Sciatic nerve (tissue), 2 donors: ENCODE data around the gene ITPRIP. TPM values are rescaled to one million over a fixed set of nuclear protein-coding genes. Genes with fewer than 3 reads are reported as not detected.

Source experiments
- ATAC-seq: fragments of 200-7000 bp; cut with Tn5 transposase; one replicate; pipeline ENCODE4 v1.9.1; 2020; ENCODE audit warnings: mild to moderate bottlenecking, moderate library complexity
- DNase-seq: peaks from one replicate; pipeline ENCODE4 v3.0.0-alpha.2; 2020; ENCODE audit warnings: low spot score
- intact Hi-C: fragments of 100-400 bp; cut with DNase I; formaldehyde crosslinking; loops from one replicate; pipeline ENCODE4 v1.14.2; 2022
- total RNA-seq: library from RNA; stranded (reverse); fragmentation: NEBNext Ultra II Directional; extraction: Animal tissue kit (Norgen Biotek cat#: 25700); gene quantifications from one replicate; pipeline ENCODE4 v1.2.1, GENCODE V29; 2021
- donor health status: DM: no; HTN: no; CAD: no.
- donor health status: DM: no; HTN: no; CAD: no.

The ITPRIP gene
- total RNA-seq, 1 donor from 2014 or later, result 24.7 TPM

DNA sequence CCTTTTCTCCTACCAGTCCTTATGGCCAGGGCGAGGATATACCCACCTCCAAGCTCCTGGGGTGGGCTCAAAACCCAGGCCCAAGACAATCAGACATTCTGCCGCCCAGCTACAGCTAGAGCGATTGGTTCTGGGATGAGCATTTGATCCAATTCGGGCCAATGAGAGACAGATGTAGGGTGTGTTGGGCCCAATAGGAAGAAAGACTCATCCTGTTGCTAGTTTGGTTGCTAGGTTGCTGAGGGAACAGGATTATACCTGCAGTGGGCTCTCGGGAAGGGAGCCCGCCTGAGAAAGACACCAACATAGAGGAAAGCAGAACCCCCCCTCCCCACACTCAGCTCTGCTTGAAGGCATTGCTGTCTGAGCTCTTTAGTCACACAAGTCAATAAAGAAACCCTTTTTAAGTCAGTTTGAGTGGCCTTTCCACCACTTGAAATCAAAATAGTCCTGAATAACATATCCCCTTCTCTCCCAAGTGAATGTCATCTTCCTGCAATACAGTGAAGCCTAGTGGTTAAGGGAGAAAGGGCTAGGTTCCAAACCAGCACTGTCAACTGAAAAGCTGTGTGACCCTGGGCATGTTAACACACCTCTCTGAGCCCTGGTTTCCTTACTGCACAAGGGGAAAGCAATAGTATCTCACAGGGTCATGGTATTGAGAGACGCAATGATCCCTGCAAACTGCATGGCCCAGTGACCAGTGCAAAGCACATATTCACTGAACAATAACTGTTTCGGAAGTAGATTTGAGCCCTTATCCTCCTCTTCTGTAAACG is 21.8 kb downstream of the ITPRIP start:
- ATAC-seq, result no peak
- no peak for DNase-seq
- intact Hi-C loops, result no loop called here

DNA sequence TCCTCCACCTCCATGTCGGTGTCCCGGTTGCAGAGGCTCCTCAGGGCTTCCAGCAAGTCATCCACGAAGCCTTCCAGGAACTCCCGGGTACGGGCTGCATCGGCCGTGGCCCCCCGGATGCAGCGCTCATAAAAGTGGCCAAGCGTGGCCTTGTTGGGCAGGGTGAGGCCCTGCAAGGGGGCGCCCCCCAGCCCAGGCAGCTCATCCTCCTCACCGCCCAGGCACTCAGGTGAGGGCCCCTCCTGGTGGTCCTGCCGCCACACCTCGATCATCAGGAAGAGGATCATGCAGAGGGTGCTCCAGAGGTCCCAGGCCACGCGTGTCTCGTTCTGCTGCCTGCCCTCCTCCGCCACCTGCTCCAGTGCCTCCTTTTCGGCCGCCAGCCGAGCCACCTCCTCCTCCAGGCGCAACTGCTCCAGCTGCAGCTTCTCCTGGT is 22.8 kb downstream of the ITPRIP start:
- ATAC-seq (no peak), DNase-seq (no peak)
- intact Hi-C loops, result no loop called here

DNA sequence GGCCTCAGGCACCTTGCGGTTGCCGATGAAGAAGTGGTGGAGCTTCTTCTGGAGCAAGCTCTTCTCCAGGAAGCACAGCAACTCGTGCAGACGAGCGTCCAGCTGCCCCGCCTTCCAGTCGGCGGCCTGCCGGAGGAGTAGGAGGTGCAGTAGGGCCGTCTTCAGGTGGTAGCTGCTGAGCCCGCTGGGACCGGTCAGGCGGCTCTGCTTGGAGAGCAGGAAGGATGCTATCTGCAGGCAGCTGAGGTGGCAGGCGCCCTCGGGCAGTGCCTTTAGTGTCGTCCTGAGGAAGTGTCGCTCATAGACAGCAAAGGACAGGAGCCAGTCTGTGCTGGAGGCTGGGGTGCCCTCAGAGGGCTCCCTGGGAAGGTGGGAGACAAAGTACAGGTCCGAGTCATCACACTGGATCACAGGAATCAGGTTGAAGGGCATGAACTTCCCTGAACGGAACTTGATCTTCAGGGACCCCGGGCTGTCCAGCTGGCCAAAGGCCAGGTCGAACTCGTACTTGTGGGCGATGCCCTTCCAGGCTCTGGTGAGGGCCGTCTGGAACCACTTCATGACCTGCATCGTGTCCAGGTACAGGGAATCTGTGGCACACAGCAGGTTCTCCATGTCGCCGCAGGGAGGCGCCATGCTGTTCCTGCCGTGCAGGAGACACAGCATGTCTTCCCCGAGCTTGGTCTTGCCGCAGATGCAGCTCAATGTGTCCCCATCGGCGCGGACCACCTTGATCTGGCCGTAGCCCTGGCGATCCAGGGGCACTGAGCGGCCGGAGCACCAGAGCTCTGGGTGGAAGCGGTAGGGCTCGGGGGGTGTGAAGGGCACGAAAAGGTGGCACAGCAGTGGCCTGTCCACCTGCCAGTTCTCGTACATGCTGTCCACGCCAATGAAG is 23.4 kb downstream of the ITPRIP start:
- intact Hi-C loops, result loop anchor here (5.0 kb wide), 1 partner anchor 37 kb away; the partner anchor contains the start of gene CFAP58
- DNase-seq, result no peak

DNA sequence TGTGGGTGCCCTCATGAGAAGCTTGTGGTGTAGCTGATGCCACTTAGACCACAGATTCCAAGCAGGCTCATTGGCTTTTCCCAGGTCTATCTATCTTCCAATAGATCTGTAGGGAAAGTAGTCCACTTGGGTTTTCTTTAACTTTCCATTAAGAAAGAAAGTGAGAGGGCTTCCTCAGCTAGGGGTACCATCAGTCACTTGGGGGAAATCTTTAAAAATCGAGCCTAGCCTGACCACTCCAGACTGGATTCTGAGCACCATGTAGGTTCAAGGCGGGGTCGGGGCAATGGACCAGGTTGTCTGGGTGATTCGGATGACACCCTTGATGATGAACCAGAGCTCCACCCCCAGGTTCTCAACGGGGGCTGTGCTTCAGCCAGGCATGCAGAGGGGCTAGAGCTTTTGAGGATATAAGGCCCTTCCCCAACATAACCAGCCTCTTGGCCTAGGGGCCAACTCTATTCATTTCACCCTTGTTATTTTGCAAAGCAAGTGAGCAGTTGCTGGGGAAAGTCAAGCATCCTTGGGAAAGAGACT is 27.0 kb downstream of the ITPRIP start:
- ATAC-seq (no peak), DNase-seq (no peak)
- intact Hi-C loops, result loop anchor here (5.0 kb wide), 1 partner anchor 41 kb away; the partner anchor contains the start of gene CFAP58

More for the DNA sequence above, 23.4 kb downstream of the ITPRIP start:
- ATAC-seq, result no peak

DNA sequence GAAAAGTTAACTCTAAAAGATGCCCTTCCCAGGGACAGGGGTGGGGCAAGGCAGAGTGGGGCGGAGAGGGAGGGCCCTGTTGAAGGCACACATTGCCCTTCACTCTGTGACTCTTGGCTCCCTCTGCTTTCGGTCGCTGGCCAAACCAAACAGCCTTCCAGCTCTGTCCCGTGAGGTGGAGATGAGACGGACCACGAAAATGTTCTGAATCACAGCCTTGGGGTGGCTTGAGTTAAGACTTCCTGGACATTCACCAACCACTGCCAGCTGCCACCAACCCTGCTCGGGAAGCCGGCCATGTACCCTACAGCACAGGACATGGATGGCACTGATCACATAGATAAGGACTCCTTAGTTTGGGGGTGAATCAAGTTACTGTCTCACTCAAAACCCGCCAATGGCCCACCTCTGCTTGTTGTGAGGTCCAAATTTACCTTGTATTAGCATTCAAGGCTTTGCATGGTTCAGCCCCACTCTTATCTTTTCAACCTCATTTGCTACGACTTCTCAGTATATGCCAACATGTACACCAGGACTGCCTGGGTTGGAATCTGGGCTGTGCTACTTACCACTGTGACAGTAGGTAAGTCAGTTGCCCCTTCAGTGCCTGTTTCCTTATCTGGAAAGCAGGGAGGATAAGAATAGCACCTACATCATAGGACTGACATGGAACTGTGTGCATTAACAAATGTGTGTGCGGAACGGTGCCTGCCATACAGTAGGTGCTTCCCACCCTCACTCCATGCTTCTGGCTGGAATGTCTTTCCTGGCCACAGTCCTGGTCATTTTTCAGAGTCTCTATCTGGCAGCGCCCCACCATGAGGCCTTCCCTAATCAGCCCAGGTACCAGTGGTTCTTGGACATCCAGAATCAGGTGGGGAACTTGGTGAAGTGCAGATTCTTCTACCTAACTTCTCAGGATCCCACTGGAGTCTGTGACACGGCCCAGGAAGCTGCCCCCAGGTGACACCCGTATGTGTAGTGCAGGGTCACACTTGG is 28.0 kb downstream of the ITPRIP start:
- peak; percentile 77 for DNase-seq
- peak; percentile 89 for ATAC-seq
- intact Hi-C loops, result loop anchor here (5.0 kb wide), 1 partner anchor 42 kb away; the partner anchor contains the start of gene CFAP58

DNA sequence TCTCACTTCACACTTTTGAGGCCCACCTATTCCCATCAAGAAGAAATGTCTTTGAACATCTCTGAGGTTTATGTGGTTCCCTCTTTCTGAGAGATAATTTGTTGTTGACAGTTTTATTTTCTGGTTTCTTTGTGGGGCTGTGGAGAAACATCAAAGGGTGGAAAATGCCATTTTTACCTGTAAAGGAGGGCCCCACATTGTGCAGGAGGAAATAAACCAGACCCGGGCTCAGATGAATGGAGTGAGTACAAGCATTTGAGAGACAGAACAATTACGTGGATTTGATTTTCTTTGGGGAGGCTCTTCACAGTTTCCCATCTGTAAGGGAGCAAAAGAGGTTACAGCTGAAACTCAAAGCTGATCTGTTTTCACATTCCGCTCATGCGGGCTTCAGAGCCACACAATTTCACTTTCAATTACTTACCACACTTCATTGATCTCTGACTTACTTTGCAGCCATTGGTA is 29.8 kb downstream of the ITPRIP start:
- no peak for DNase-seq

DNA sequence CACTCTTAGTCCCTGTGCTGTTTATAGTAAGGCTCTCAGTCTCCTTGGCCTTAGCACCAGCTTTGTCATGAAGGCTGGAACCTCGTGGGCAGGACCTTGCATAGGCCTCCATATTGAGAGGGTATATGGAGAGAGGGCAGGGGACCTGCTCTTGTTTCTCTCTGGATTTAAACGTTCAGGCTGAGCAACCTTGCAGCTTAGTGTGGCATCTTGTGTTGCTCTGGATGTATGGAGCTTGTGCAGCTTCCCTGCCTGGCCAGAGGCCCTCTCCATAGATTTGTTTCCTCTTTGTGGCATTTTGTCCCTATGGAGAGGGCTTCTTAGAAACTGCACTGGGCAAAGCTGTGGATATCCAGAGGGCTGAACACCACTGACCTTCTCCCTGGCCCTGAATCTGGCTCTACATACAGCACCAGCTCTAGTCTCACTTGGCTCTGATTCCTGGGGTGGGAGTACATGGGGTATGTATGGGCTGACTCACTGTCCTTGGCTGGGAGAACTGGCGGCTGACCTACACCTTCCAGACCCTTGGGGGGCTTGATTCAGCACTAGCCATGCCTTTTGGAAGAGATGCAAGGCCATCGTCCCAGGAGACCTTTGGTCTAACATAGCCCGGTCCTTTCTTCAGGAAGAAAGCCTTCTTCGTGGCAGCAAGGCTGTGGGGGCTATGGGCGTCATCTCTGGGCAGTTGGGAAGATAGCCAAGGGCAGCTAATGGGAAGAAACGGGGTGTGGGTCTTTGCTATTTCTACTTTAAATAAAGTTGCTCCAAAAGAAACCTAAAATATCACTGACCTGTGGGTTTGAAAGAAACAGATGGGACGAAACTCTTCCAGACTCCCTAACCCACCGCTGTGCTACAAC is 30.5 kb downstream of the ITPRIP start:
- intact Hi-C loops, result no loop called here
- DNase-seq, result no peak

More for the DNA sequence above, 29.8 kb downstream of the ITPRIP start:
- ATAC-seq, result no peak
- intact Hi-C loops, result no loop called here

DNA sequence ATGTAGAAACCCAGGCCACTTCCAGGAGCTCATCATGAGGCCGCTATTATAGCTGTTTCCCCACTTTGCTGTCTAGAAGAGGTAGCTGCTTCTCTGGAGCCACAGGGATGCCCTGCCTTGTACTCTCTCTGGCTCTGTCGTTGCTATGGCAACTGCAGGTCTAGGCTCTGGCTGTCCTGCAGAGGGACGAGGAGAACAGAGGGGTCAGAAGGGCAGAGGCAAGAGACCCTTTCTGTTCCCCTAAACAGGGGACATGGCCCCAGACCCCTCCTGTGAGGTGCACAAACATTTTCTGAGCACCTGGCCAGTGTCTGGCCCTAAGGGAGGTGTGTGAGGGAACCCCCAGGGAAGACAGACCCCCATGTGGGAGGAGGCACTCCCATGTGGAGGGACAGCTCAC is 31.4 kb downstream of the ITPRIP start:
- intact Hi-C loops, result no loop called here
- ATAC-seq, result no peak
- DNase-seq, result no peak

More for the DNA sequence above, 30.5 kb downstream of the ITPRIP start:
- no peak for ATAC-seq

DNA sequence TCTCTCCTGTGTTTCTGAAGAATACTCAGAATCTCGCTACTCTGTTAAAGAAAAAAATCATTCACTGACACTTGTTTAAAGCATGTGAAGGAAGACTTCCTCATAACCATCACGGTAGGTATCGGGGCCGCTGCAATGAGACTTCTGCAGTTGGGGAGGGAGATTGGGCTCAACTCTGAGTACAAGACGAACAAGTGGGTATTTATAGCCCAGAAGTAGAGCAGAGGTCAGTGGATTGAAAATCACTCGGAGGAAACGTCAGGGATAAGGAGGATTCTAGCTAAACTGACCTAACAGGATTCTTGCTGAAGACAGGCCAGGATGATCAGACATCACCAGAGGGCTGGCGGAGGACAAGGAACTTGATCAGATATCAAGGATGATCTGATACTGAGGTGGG is 33.3 kb downstream of the ITPRIP start:
- no peak for DNase-seq
- intact Hi-C loops, result loop anchor here (5.0 kb wide), 1 partner anchor 42 kb away; no protein-coding TSS in a partner anchor
- ATAC-seq, result no peak

DNA sequence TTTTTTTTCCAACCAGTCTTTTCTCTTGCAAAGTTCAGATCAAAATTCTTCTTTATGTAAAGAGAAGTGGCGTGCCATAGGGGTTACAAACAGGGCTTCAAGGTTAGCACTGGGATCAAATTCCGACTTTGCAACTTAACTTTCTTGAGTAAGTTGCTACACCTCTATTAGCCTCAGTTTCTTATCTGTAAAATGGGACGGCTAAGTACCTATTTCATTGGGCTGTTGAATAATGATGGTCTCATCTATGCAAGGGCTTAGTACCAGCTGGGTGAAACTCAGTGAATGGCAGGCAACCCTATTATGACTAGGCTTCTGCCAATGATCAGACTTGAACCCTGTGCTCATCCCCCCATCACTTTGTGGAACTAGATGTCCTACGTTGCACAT is 33.9 kb downstream of the ITPRIP start:
- intact Hi-C loops, result loop anchor here (5.0 kb wide), 1 partner anchor 43 kb away; no protein-coding TSS in a partner anchor
- DNase-seq (no peak), ATAC-seq (no peak)

DNA sequence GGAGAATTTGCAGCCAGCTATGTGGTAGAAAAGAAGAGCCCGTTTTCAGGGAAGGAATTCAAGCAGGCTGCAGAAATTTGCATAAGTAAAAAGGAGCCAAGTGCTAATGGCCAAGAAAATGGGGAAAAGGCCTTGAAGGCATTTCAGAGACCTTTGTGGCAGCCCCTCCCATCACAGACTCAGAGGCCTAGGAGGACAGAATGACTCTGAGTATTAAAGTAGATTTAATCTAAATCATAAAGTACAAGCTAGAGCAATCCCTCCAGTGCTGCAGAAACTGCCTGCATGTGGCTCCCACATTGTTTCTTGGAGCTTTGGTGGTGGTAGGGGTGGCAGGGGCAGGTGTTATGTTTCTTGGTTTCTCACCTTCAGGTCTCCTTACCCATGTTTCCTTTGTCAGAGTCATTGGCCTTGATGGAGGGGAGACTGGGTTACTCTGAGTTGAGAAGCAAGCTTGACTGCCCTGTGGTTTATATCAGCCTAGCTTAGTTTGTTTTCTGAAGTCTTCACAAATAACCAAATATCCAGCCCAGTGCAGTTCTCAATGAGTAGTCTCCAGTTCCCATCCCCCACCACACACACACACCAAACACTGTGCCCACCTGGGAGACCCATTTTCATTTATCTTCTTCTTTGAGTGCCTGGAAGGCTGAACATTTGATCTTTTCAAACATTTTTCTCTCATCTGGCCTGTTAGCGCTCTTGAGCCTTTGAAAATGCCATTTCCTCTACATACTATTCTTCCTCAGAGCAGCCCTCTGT is 34.5 kb downstream of the ITPRIP start:
- no peak for DNase-seq
- intact Hi-C loops, result loop anchor here (5.0 kb wide), 1 partner anchor 44 kb away; no protein-coding TSS in a partner anchor
- ATAC-seq, result no peak

DNA sequence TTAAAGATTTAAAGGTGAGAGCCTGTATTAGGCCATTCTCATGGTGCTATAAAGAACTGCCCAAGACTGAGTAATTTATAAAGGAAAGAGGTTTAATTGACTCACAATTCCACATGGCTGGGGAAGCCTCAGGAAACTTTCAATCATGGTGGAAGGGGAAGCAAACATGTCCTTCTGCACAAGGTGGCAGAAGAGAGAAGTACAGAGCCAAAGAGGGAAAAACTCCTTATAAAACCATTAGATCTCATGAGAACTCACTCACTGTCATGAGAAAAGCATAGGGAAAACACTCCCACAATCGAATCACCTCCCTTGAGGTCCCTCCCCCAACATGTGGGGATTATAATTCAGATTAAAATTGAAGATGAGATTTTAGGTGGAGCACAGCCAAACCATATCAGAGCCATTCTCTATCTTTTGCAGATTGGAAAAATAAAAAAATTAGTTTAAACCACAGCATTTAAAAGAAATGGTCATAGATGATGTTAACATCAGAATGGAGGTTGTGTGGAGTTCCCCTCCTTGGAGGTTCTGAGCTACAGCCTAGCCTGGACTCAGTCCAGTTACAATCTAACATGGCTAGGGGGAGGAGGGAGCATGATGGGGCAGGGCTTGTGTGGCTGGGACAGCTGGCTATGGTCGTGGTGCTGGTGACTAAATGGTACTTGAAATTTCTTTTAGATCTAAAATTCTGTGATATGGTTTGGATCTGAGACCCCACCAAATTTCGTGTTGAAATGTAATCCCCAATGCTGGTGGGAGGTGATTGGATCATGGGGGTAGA is 36.2 kb downstream of the ITPRIP start:
- ATAC-seq (no peak), DNase-seq (no peak)
- intact Hi-C loops, result loop anchor here (5.0 kb wide), 1 partner anchor 45 kb away; no protein-coding TSS in a partner anchor

DNA sequence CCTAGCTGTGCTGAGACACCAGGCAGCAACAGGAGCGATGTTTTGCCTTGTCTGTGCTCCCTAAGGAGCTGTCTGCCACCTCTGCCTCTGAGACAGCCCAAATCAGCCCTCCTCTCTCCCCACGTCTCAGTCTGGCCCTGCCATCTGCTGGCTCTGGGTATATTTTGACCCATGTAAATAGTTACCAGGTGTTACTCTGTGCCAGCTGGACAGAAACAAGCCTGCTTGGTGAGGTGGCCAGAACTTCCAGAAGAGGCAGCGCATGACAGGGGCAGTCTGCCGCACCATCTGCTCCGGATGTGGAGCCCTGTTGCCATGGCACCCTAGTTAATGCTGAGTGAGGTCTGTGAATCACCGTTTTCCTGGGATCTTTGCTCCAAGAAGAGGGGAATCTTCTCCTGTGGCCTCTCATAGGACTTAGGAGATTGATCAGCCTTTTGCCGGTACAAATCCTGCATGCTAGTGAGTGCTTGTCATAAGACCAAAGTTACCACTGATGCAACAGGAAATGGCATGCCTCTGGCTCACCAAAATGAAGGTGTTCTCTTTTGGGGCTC is 37.5 kb downstream of the ITPRIP start:
- ATAC-seq, result peak; percentile 33
- intact Hi-C loops, result loop anchor here (5.0 kb wide), 1 partner anchor 46 kb away; no protein-coding TSS in a partner anchor
- no peak for DNase-seq

DNA sequence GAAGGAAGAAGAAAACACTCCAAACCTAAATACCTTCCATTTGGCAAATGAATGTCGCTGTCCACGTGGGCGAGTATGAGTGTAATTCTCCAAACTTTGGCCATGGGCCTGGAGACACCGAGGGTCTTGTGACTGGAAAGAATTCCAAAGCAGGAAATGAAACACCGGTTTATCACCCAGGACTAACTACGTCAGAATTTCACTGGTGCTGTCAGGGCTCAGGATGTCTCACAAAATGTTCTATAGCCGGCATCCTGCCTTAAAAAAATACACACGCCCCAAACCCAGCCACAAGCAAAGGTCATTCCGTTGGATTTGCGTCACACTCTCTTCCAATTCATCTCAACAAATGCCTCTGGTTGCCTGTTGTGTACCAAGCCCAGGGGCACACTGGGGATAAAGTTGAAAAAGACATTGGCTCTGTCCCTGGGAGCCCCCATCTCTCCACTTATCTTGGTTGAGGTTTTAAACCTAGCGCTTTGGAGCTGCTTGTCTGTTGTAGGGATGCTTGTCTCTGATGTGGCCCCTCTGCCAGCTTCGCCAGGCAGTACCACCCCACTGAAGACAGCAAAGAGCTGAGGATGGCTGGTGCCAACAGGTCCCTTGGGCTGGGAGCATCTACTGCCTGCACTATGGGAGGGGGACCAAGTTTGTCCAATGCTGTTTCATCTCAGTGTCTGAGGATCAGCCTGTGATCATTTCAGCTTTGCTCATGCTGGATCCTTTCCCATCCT is 38.1 kb downstream of the ITPRIP start:
- DNase-seq, result no peak
- peak; percentile 69 for ATAC-seq
- intact Hi-C loops, result loop anchor here (5.0 kb wide), 1 partner anchor 47 kb away; no protein-coding TSS in a partner anchor
